Coronary artery (tissue), 2 donors: ENCODE data around the gene SFXN2.

ENCODE experiments used
- DNase-seq: peaks from one replicate; pipeline ENCODE4 v3.0.0-alpha.2; 2017; ENCODE audit warnings: low spot score
- H3K27ac ChIP-seq, 2 donors: fragments of 200-600 bp; sonication (generic); one replicate each; pipeline ENCODE4 v1.5.1; 2016 to 2019
- H3K4me3 ChIP-seq: fragments of 200-600 bp; sonication (generic); 2 replicates; pipeline ENCODE4 v1.5.1; 2016; ENCODE audit warnings: mild to moderate bottlenecking, moderate library complexity
- CTCF ChIP-seq: fragments of 200-600 bp; sonication (generic); IDR thresholded peaks from one replicate; pipeline ENCODE4 v1.5.1; 2019; ENCODE audit warnings: antibody characterized with exemption

SFXN2 gene

GRCh38 chr10:102763037-102763607, 48.7 kb downstream of the SFXN2 start:
- H3K4me3 ChIP-seq = no peak overlapping the region

DNA sequence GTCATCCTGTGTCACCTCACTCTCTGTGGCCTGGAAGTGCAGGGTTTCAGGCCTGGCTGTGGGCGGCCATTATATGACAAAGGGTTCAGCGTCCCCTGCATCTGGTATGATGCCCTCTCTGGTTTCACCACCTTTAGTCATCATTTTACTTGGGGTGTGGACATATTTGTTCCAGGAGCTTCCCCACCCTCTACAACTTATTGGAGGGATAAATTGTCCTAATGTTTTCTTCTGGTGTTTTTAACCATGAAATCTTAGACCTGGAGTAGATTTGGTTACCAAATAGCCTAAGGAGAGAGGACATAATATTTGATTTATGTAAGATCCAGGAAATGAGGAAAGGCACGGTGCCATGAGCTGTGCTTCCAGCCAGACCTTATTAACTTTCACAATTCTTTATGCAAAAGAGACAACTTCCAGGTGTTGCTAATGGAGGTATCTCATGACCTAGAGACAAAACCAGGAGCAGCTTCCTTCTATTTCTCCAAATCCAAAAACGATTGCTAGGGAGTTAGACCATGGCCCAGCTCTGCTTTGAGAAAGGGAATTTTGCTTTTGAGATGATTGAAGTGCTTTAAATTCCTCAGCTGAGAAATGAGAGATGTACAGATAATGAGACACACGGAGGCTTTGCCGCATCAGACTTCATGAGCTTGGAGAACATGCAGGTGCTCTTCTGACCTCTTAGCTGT, 50.2 kb downstream of the SFXN2 start:
- no peak for TF ChIP-seq CTCF

More at GRCh38 chr10:102763037-102763607, 48.7 kb downstream of the SFXN2 start:
- H3K27ac ChIP-seq = peak overlapping the region; percentile 48 to 69
- DNase-seq = no peak
- TF ChIP-seq CTCF = no peak

DNA sequence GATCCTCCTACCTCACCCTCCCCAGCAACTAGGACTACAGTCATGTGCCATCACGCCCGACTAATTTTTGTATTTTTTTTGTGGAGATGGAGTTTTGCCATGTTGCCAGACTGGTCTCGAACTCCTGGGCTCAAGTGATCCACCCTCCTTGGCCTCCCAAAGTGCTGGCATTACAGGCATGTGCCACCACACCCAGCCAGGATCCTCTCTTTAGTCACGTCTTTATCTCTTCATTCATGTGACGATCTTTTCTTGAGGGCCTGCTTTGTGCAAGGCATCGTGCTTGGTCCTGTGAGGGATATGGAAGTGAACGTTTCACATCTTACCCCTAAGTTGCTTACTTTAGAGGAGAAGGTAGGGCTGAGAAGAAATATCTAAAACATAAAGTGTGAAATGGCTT, 50.9 kb downstream of the SFXN2 start:
- H3K27ac ChIP-seq = peak overlapping the region; percentile 13 to 33
- no peak overlapping the region for H3K4me3 ChIP-seq
- no peak for TF ChIP-seq CTCF
- DNase-seq = no peak

More for the DNA sequence above, 50.2 kb downstream of the SFXN2 start:
- DNase-seq = no peak
- Histone ChIP-seq H3K4me3 (no peak overlapping the region), H3K27ac (peak overlapping the region; percentile 13 to 33)

DNA sequence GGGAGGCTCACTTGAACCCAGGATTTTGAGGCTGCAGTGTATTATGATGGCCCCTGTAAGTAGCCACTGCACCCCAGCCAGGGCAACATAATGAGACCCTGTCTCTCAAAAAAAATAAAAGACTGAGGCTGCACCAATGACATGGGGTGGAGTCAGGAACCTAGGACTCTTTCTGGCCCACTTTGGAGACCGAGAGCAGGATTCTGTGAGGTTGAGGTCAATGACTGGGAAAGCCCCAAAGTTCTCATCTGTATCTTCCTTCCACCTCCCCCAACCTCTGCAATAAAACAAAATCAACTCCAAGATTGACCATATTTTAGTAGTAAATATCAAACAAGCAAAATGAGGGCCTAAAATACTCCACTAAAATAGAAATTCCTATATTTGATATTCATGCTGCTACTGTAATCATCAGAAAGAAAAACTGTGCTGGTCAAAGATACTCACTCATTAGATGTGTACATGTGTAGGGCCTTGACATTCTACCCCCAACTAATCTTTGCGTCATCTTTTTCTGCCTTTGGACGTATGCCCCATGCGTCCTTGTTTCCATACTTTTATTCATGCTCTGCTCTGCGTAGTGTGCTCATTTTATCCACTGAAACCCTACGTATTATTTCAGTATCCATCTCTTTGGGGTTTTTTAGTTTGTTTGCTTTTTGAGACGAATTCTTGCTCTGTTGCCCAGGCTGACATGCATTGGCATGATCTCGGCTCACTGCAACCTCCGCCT, 53.2 kb downstream of the SFXN2 start:
- no peak overlapping the region for H3K27ac ChIP-seq
- no peak for TF ChIP-seq CTCF

DNA sequence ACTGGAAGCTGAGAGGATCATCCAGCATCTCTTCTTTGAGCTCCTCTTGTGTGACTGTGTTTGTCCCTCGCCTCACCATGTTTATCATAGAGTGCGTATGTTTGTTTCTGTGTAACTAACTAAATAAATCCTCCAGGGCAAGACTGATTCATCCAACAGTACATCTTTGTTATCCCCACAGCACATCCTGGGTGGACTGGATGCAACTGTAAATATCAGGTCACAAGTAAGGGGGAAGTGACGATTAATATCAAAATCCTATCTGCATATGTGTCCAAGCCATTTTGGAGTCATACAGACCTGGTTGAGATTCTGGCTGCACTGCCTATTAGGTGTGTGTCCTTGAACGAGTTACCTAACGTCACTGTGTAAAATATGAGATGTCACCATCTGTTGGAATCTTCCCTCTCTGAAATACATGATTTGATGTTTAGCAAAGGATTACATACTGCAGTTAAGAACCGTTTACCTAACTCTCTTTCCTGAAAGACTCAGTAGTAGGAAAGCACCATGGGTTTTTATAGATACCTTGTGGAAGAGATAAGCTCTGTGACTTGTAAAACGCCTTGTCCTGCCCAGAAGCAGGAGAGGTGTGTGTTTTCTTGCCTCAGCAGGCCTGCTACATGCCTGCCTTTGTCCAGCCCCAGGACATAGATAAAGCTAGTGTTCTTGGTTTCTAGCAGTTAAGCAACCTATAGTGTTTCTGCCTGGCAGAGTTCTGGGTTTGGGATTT, 55.1 kb downstream of the SFXN2 start:
- Histone ChIP-seq H3K27ac (peak overlapping the region; percentile 4 to 15), H3K4me3 (no peak overlapping the region)
- DNase-seq = no peak
- TF ChIP-seq CTCF = no peak

More for the DNA sequence above, 53.2 kb downstream of the SFXN2 start:
- DNase-seq = no peak
- no peak overlapping the region for H3K4me3 ChIP-seq

DNA sequence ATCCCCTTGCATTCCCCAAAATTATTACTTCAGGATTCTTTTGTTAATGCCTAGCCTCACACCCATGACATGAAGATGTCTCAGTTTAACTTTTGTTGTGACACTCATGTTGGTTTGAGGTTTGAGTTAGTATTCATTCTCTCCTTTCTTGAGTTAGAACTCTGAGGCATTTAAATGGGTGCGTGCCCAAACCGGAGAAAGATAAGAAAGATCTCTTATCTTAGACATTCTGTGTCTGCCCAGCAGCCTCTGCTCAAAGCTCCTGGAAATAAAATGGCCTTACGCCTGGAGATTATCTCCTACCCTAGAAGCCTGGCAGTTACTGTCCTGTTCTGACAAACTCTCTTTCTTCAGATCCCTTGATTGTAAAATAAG, 55.7 kb downstream of the SFXN2 start:
- DNase-seq = no peak
- peak overlapping the region; percentile 4 to 15 for H3K27ac ChIP-seq
- no peak for TF ChIP-seq CTCF
- H3K4me3 ChIP-seq = no peak overlapping the region
